Left hindlimb (tissue), 1 donor: ENCODE results near the gene NGB.
"Not testable (repeated sequence)": the region's sequence is repeated elsewhere in the genome, so short reads cannot be mapped to it uniquely, and the experiment has no call there.

Source experiments
- DNase-seq: peaks from one replicate; pipeline ENCODE4 v3.0.0-alpha.2; 2018

The NGB gene

DNA sequence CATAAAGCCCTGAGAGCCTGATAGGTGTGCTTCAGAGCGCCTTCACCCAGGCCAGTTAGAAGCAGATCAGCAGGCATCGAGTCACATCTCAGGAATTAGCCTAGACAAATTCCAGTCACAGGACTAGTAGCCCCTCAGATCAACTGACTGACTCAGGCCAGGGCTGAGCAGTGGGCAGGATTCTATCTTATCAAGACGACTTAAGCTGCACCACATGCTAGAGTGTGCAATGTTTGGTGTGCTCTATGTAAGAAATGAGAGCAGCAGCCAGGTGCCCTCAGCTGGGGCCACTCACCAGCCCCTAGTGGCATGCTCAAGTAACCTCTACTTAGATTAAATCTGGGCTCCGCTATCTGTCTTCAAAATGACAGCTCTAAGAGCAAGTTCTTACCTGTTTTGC, 19.7 kb upstream of the NGB start:
- DNase-seq = no peak

DNA sequence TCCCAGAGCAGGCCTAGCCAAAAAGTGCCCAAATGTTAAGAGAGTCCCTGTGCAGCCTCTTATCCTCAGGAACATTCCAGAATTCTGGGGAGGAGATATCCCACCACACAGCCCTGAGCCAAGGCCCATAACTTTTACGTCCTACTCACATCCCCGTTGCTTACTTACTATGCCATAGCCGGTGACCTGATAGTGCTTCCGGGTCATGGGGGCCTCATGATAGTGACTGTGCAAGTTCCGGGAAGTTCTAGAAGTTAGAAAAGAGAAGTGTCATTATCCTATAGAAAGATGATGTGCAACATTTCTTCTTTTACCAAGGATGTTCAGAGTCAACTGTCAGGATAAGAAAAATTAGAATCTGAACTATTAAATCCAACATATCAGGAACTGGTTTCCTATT, 15.6 kb upstream of the NGB start:
- DNase-seq = no peak

DNA sequence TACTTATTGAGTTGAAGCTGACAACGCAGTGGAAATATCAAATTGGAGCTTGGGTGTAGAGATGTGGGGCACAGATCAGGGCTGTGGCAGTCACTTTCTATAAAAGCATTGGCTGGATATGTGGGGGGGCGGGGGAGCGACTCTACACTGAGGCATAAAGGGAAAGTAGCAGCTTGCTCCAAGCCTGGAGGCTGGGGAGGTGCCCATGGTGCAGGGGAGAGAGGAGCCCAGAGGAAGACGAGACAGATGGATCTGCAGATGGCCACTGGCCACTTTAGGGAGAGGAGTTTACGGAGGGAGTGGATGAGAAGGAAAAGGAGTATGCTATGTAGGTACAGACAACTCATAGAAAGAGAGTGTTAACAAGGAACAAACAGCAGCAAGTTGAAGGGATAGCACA, 13.5 kb upstream of the NGB start:
- no peak for DNase-seq

DNA sequence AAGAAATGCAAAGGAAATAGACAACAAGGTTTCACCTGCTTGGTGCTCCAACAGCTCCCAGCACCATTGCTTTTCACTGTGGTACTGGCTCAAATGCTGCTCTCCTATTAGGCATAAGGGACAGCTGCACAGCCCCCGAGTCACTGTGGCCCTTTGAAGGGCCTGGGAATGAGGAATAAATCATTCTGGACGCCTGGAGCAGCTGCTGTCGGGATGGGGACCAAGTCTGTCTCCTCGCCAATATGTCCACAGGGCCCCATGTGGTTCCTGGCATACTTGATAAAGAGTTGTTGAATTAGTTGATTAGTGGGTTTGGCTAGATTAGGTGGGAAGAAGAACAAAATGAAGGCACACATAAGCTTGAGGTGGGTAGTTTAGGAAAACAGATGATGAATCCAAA, 13.1 kb upstream of the NGB start:
- DNase-seq = no peak

DNA sequence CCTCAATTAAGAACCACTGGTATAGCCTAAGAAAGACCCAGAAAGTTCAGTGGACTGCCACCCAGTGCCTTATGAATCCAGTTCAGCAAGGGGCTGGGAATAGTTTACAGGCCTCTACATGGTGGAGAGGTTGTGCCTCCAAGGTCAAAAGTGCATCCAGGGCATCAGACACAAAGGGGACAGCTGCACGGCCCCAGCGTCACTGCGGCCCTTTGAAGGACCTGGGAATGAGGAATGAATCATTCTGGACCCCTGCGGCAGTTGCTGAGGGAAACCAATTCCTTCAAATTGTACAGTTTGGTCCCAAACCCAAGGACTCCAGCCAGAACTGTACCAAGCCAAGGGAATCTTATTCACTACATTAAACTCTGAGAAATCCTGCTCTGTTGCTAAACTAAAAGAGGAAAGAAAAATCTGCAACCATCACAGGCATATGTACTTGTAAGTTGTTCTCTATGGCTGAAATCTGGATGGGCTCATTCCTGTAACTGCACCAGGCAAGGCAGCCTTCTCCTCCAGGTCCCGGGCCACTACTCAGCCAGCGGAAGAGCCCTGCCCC, 10.9 kb upstream of the NGB start:
- no peak for DNase-seq

DNA sequence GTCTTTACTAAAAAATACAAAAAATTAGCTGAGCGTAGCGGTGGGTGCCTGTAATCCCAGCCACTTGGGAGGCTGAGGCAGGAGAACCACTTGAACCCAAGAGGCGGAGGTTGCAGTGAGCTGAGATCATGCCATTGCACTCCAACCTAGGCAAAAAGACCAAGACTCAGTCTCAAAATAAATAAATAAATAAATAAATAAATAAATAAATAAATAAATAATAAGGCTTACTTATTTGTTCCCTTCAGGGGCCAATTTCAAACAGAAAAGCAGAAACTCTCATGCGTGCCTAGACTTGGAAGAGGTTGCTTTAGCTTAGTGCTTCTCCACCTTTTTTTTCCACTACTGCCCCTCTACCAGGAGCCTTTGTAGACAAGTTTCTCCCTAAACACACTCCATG, 9.9 kb upstream of the NGB start:
- DNase-seq = not testable (repeated sequence)

DNA sequence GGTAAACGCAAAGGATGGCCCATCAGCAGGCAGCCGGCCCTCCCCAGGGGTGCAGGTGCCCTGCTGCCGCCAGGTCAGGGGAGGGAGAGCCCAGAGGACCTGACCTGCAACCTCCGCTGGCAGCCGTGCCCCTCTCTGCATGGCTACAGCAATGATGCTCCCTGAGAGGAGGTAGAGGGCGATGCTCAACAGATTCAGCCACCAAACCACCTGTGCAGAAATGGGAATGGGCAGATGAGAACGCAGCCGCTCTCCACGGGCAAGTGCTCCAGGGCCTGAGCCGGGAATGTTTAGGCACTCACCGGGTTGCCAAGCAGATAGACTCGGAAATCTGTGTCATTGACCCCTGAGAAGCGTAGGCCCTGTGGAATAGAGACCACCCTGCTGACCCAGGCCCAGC, 8.7 kb upstream of the NGB start:
- DNase-seq = no peak

DNA sequence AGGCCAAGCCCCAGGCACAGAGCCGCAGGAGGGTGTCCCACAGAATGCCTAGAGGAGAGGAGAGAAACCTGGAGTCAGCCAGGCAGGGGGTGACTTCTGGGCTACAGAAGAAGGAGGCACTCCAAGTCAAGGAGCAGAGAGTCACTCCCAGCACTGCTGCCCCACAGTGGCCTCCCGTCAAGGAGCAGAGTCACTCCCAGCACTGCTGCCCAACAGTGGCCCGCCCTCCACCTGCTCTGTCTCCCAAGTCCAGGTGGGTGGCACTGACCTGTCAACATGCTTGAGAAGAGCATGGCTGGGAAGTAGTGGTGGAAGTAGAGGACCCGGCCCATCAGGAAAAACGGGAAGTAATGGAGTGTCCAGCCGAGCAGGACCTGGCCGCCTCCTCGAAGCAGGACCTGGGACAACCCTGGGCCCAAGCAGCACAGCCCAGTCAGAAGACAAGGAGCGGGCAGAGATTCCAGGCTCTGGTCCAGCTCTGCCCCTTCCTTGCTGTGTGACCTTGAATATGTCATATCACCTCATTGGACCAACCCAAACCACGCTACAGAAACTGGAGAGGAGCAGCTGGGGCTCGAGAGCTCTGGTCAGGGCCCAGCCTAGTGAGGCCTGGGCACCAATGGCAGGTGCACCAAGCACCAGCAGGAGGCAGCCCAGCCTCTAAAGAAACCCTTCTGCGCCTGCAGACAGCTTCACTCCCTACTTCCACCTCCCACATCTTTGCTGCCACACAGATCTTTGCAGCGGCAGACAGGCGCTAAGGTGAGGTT, 7.6 kb upstream of the NGB start:
- no peak for DNase-seq

DNA sequence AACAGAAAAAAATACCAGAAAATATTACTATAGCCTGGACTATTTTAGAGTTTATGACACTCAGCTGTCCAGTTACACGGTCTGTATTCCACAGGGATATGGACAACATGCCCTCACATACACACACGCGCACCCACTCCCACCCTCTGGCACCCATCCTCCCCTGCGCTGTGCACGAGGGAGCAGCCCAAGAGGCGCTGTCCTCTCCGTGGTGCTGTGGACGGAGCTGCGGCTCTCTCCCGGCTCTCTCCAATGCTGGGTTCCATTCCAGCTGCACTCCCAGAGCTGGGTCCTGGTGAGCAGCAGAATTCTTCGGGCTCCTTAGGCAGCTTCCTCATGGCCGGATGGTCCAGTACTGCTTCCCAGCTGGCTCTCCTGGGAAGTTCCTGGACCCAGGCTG, 6.0 kb upstream of the NGB start:
- DNase-seq = no peak

DNA sequence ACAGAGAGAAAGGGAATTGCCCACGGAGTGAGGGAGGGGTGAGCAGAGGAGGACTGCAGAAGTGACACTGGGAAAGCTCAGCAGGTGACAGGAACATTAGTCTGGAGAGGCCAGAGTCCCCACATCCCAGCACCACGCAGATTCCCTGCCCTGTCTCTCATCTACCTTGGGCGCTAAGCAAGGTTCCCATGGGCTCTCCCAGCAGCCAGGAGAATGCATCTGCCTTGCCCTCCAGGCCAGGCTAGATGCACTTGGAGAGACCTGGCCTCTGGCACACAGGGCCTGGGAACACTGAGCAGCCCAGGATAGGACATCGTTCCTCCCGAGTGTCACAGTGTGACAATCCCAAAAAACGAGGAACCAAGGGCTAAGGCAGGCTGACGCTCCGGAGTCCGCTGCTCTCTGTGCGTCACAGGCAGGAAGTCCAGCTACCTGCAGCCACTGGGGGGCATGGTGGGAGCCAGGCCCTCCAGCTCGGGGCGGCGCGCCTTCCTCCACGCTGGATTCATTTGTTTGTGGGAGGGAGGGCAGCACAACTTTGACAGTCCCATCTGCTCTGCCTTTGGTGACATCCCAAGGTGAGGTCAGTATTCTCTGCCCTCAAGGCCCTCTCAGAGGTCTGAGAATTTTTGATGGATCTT, 5.4 kb upstream of the NGB start:
- no peak for DNase-seq

DNA sequence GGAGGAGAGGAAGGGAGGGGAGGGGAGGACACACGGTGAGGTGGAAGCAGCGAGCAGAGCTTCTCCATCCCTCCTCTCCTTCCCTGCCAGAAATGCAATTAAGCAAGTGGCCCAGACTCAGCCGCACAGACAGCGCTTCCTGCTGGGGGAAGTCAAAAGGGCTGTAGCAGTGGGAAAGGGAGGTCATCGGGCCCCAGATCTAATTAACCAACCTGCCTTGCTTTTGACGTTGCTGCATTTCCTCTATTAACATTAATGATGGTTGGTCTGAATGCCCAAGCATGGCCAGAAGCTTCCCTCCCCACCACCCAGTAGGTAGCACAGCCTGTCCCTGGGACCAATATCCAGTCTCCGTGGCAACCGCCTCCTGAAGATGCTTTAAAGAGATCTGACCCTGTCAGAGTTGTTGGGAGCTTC, 4.6 kb upstream of the NGB start:
- no peak for DNase-seq

DNA sequence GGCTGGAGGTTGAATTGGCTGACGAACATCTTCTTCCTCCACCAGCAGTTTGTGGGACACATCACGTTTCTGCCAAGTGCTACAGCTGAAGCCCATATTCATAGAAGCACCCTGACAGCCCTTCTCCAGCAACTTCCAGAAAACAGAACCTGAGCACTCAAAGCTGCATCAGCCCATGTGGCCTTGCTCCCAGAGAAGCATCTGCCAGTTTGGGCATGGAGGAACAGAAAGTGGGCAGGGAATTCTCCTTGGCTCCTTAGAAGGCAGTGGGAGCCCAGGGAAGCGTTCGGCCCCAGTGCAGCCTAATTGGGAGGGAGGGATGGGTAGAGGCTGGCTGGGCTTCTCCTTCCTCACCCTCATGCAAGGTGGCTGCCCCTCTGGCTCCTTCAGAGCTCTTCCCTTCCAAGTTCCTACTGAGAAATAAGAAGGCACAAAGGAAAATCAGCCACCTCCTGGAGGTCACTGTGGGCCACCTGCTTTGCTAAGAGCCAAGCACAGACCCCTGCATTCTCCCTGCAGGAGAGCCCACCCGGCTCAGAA, 4.1 kb upstream of the NGB start:
- no peak for DNase-seq

DNA sequence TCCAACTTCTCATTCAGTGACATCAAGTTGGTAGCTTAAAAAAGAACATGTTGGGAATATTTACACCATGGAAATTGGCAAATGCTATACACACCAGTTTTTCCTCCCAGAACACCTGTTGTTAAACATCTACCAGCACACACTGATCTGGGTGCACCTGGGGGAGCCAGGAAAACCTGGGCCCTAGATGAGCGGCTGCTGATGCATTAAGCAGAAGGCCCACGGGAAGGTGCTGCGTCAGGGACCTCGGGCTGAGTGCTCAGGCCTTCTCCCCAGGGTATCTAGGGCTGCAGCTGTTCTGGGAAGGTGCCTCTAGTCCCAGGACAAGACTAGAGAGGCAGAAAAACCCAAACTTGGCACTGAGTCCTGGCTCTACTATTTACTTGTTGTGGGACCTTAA, 2.8 kb upstream of the NGB start:
- DNase-seq = no peak

DNA sequence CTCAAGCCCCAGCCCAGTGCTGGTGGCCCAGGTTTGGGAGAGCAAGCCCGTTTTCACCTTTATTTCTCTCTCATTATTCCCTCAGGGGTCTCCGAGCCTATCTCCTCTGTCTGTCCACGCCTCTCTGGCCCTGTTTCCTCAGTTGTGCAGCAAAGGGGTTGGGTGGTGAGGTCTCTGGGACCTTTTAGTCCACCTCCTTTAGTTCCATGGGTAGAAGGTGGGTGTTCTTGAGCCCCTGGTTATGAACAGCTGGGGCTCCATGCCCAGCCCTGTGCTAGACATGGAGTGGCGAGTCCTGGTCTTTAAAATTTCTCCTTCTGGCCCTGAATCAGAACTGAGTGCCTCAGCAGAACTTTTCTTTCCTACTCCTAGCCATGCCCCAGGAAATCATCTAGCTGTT, 1.3 kb upstream of the NGB start:
- DNase-seq = no peak

DNA sequence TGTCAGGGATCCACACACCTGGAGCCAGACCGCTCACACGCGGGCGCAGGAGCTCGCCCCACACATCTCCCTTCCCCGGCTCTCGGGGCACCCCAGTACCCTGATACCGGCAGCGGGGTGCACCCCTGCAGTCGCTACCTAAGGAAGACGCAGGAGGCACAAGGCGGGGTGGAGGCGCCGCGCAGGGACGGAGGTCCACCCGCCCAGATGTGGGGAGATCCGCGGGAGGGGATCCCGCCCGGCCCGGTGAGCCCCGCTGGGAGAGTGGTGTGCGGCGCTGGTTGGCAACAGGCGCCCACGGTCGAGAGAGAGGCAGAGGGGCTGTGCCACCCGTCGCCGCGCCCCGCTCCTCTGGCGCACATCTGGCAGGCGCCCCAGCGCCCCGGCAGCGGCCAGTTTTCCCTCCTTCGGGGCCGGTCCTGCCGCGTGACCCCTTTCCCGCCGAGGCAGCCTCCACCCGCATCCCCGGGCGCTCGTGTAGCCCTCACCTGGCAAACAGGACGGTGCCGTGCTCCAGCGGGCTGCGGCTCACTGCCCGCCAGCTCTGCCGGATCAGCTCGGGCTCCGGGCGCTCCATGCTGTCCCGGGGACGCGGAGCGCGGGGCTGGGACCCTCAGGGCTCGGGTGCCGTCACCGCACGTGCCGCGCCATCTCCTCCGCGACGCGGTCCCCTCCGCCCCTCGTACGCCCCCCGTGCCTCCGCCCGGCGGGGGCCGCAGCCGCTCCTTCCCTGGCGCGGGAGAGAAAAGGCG, 469 bp downstream of the NGB start:
- DNase-seq = no peak

DNA sequence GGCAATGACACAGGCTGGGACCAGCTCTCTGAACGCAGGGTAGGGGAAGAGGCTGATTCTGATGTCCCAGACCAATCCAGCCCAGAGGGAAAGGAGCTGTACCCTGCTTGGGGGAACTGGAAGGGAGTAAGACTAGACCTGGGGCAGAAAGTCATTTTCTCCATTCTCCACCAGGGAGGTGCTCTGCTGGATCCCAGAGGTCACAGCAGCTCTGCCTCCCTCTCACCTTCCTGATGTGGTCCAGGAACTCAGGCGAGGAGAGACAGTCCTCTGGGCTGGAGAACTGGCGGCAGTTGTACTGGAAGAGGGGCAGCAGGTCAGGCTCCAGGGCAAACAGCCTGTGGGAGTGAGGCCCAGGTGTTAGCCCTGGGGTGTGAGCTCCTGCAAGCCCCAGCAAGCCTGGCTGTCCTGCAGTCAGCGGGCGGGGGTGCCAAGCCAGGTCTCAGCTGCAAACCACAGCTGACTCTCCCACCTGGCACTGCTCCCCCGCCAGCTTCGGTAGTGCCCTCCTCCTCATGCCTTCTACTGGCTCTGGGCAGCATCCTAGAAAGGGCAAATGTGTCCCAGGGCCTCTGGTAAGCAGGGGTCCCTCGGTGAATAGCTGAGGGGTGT, 1.9 kb downstream of the NGB start:
- no peak for DNase-seq

DNA sequence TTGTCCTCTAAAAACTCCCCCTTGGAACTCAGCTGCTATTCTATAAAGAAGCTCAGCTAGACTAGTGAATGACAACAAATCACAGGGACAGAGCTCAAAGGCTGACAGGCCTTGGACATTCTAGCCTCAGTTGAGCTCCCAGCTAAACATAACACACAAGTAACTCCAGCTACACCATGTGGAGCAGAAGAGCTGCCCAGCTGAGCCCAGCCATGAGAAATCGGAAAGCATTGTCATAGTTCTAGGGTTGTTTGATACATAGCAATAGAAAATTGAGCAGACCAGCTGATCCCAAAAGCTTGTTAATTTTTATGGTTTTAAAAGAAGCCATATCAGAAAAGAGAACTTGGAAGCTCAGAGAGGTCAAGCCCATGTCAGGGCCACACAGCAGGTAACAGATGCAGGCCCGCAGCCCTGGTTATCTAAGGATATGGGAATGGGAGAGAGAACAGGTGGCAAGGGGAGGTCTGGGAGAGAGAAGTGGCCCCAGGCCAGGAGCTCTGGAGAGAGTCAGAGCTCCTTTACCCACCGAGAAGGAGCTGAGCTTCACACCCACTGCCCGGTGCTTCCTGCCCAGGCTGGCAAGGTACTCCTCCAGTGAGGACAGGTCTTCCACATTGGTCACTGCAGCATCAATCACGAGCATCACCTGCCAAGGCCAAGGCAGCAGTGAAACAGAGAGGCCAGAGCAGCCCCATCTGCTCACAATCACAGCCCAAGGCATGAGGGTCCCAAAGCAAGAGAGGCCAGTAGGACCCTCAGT, 2.9 kb downstream of the NGB start:
- DNase-seq = no peak

DNA sequence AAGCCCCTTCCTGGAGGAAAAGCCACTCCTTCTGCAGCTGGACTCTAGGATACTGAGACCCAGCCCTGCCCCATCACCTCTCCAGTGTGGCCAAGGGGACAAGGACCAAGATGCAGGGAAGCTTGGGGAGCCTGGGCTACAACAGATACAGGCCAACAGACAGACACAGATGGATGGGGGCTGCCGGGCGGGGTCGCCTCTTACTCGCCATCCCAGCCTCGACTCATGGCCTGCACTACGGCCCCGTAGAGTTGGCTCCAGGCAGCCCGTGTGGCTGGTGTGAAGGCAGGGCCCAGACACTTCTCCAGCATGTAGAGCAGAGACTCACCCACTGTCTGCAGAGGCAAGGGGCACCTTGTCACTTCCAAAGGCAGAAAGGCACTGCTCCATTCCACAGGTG, 4.7 kb downstream of the NGB start:
- no peak for DNase-seq

DNA sequence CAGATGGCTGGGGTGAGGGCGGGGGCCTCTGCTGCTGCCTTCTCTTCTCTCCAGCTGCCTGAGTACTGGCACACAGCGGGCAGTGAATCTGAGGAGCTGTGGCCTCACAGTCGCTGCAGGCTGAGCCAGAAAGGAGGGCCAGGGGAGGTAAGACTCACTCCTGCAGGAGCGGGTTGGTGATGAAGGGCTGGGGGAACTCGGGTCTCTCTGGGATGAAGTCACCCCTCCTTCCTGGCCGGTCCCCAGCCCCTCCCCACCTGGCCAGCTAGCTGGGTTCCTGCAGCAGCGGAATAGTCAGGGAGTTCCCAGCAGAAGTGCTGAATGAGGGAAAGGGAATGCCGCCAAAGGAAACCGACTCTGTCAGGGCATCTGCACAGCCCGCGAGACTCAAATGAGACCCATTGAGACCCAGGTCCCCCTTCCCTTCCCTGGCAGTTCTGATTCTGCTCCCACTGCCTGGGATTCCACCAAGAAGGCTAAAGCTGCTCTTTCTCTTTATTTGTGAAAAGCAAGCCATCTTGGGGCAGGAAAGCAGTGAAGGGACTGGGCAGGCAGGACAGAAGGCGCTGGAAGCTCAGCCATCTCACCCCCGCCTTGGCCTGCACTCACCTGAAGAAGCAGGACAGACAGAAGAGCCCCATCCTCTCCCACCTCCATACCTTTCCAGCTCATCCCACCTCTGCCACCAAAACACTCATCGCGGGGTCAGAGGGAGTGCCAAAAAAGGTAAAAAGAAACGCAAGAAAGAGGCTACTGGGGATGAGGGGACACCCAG, 5.3 kb downstream of the NGB start:
- DNase-seq = no peak

DNA sequence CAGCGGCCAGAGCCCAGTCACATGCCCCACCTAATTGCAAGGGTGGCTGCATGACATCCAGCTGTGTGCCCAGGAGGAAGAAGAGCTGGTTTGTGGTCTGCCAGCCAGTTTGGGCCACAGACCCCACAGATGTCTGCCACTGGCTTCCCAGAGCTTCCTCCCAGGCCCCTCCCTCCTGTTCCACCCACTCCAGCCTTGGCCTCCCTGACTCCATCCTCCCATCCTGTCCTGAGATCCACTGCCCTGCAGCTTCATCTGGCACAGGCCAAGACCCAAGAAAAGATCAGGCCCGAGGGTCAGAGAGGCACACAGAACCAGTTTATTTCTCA, 5.9 kb downstream of the NGB start:
- no peak for DNase-seq

DNA sequence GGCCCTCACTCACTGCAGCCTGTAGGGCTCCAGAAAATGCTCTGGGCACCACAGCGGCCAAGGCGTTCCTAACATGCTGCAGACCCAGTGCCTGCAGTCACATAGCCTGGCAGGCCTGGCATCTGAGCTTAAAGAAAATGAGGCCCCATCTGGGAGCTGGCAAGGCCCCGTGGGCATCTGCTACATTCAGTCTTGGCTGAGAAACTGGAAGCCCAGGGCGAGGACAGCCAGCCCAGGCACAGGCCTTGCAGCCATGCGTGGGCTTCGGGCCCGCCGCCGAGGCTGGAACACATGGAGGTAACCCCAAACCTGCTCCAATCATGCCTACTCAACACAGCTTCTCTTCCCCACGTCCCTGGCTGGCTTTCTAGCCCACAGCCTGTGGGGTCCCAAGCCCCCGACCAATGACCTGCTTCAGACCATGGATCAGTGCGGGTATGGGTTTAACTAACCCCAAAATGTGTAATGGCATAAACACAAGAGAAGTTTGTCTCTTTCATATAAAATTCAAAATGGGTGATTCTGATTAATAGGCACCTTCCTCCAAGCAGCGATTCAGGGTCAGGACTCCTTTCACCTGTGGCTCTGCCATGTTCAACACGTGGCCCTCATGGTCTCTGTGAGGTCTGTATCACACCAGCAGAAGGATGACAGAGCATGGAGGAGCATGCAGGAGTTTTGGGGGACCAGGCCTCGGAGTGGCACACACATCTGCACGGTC, 6.4 kb downstream of the NGB start:
- DNase-seq = no peak
